ENCODE data around the gene AFF1.

AFF1 gene

DNA sequence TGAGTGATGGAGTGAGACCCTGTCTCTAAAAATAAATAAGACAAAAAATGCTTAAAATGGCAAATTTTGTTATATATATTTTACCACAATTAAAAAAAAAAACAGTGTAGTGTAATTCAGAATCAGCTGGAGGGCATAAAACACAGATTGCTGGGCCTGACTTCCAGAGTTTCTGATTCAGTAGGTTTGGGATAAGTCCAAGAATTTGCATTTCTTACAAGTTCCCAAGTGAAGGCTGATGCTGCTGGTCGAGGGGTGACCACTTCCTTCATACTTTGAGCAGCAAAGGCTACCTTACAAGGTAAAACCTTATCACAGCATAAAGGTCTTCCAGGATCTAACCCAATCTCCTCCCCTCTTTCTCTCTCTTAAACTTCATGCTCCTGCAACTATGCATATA lies 244.9 kb downstream of the AFF1 start:
- no peak for DNase-seq

- DNase-seq = no peak
Measured at GRCh38 chr4:87180767-87181166, 246.0 kb downstream of the AFF1 start.

DNA sequence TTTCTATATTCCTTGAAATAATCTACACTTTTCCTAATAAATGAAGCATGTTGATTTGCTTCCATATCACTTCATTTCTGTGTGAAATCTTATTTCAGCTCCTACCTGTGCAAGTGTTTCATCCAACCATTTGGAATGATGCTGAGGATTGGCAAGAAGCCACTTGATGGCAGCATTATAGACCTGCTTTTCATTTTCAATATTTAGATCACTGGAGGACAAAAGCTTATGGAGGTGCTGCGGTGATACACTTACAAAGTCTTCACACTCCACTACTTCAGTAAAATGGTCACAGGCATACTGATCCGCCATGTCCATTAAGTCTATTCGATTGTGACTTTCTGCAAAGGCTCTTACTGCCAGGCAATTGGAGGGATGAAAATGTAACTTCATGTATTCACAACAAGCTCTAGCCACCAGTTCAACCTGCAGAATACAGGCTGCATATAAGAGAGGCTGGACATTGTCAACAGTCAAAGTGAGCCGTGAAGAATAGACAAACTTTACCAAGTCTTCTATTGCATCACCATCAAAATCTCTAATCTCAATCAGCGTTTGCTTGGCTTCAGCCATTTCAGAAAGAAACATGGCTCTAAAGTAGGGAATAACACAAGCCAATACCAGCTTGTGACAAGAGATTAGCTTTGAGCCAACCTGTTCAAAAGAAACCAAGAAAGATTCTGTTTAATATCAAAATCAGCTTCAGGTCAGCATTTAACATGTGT lies 250.5 kb downstream of the AFF1 start:
- DNase-seq = no peak

- DNase-seq = no peak
Measured at GRCh38 chr4:87188048-87188447, 253.2 kb downstream of the AFF1 start.

DNA sequence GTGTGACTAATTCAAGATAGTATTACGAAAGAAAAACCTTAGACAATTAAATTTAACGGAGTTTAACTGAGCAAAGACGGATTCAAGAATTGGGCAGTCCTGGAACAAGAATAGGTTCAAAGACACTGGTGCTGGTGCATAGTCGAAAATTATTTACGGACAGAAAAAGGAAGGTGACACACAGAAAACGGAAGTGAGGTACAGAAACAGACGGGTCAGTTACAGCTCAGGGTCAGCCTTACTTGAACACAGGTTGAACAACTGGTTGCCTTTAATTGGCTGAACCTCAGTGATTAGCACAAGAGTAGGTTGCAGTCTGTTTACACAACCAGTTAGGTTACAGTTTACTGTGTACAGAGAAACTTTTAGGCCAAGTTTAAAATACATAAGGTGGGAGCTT lies 254.1 kb downstream of the AFF1 start:
- no peak for DNase-seq
